ENCODE measurements around the gene S100A7A. TPM values are rescaled to one million over a fixed set of nuclear protein-coding genes. Genes with fewer than 3 reads are reported as not detected.

The S100A7A gene
- not detected in 2 replicates for total RNA-seq

GRCh38 chr1:153415850-153416570 is at the start of gene S100A7A:
Gene S100A7A, plus strand, starts transcription at chr1:153416520. Its CDS starts 1,563 bp downstream, at chr1:153418083.

DNA sequence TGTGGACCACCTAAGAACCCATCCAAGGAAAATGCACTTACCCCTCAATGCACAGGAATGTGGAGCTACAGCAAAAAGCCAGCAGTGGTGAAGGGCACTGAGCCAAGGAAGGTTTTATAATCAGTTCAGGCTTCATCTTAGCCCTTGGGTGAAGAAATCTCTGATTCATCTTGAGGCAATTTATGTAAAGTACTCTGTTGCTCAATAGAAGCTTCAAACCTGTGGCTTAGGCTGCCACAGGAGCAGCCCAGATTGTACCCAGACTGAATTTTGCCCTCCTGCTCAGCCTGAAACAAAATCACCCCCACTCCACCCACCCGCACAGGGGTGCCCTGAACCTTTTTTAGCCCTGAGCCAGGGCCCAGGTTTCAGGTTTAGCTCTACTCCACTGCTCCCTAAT is 40.8 kb upstream of the S100A7A start, which contains the start of gene S100A12:
Gene S100A12 (minus strand): TSS at position 111 of the 400 bp plus-strand sequence. CDS start 1,029 bp downstream, outside the sequence.

DNA sequence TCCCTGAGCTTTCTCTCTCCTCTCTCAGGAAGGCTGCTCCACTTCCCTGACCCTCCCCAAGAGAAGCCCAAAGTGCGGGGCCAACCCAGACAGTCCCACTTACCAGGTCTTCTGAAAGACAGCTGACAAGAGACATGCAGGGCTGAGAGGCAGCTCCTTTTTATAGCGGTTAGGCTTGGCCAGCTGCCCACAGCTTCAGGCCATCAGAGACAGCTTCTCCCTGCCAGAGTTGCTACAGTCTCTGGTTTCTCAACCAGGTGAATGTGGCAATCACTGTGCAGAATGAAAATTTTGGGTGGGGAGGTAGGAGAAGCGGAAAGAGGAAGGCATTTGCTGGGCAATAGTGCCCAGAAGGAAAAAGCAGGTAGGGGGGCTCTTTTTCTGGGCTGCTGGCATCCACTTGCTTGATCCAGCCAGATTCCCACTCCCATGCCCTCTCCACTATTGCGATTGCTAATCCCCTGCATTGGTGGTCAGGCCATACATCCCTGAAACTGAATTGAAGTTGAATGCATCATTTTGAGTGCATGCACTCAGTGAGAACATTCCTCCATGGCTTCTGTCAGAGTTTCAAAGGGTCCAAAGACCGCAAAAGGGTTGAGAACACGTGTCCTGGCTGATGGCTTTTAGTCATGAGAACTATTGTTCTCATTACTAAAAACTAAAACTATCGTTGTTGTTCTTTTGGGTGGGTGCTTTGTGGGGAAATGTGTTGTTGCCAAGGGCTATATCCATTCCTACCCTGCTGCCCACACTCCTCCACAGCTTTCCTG is 25.2 kb upstream of the S100A7A start, which contains the start of gene S100A8:
Gene S100A8 (minus strand): TSS at position 136 of the 773 bp plus-strand sequence. CDS start 538 bp downstream, outside the sequence.

GRCh38 chr1:153460551-153460950 is 44.2 kb downstream of the S100A7A start, which contains the start of gene S100A7:
Gene S100A7, minus strand, starts transcription at chr1:153460651. Its CDS starts 1,638 bp downstream, at chr1:153459013.

Small RNA genes lying within 50 kb of the gene (small RNA-seq; reads per million reads assigned to genes)
- not detected for gene S100A15A

Other genes with a start within 250 kb of the S100A7A start
- not detected in 2 replicates for gene LELP1, start 213.1 kb upstream of the S100A7A start, total RNA-seq
- 6.4 TPM in 1 of 2 replicates, not detected in the other for gene PRR9, start 198.9 kb upstream of the S100A7A start, total RNA-seq
- gene LORICRIN, start 156.8 kb upstream of the S100A7A start, total RNA-seq, result not detected in 2 replicates
- not detected in 2 replicates for gene PGLYRP3, start 103.6 kb upstream of the S100A7A start, total RNA-seq
- gene PGLYRP4, start 67.7 kb upstream of the S100A7A start, total RNA-seq, result not detected in 2 replicates
- not detected in 2 replicates for gene S100A9, start 58.7 kb upstream of the S100A7A start, total RNA-seq
- gene S100A12, start 40.9 kb upstream of the S100A7A start, total RNA-seq, result not detected in 2 replicates
- not detected in 2 replicates for gene S100A8, start 25.4 kb upstream of the S100A7A start, total RNA-seq
- gene S100A7, start 44.1 kb downstream of the S100A7A start, total RNA-seq, result not detected in 2 replicates
- 902 and 2,842 TPM in 2 replicates for gene S100A6, start 119.5 kb downstream of the S100A7A start, total RNA-seq
- gene S100A5, start 124.4 kb downstream of the S100A7A start, total RNA-seq, result not detected in 2 replicates
- gene S100A4, start 129.3 kb downstream of the S100A7A start, total RNA-seq, result 178 and 253 TPM in 2 replicates
- gene S100A3, start 132.7 kb downstream of the S100A7A start, total RNA-seq, result 13.0 and 31.2 TPM in 2 replicates
- 5.2 and 8.2 TPM in 2 replicates for gene S100A2, start 149.3 kb downstream of the S100A7A start, total RNA-seq
- 266 and 918 TPM in 2 replicates for gene S100A16, start 196.6 kb downstream of the S100A7A start, total RNA-seq
- 207 and 362 TPM in 2 replicates for gene S100A14, start 199.8 kb downstream of the S100A7A start, total RNA-seq
- 89.6 and 125 TPM in 2 replicates for gene S100A13, start 211.0 kb downstream of the S100A7A start, total RNA-seq
- gene S100A1, start 211.9 kb downstream of the S100A7A start, total RNA-seq, result 0.39 TPM in 1 of 2 replicates, not detected in the other
- 44.0 and 49.0 TPM in 2 replicates for gene CHTOP, start 217.5 kb downstream of the S100A7A start, total RNA-seq
- 44.8 and 69.8 TPM in 2 replicates for gene SNAPIN, start 242.2 kb downstream of the S100A7A start, total RNA-seq